AML-193 (cell line): Measurements from ENCODE around the gene IGHMBP2.

Experiments
- DNase-seq, 2 experiments: peaks; one replicate each; lab custom pipeline; 2025; lab: John Stamatoyannopoulos, UW

The IGHMBP2 gene

GRCh38 chr11:68939583-68940555 is 36.2 kb downstream of the IGHMBP2 start:
- no peak for DNase-seq

- no peak for DNase-seq
Observed at GRCh38 chr11:68940651-68941323, 37.1 kb downstream of the IGHMBP2 start.

- no peak for DNase-seq
Observed at GRCh38 chr11:68941324-68942094, 37.8 kb downstream of the IGHMBP2 start.

GRCh38 chr11:68942095-68942620 is 38.5 kb downstream of the IGHMBP2 start:
- no peak for DNase-seq

GRCh38 chr11:68942751-68943271 is 39.1 kb downstream of the IGHMBP2 start:
- DNase-seq, result no peak

GRCh38 chr11:68946416-68947090 is 42.9 kb downstream of the IGHMBP2 start:
- DNase-seq, result no peak

GRCh38 chr11:68947151-68947550 is 43.5 kb downstream of the IGHMBP2 start:
- no peak for DNase-seq

GRCh38 chr11:68948496-68948895 is 44.8 kb downstream of the IGHMBP2 start:
- no peak for DNase-seq

GRCh38 chr11:68948935-68949334 is 45.2 kb downstream of the IGHMBP2 start:
- DNase-seq, result no peak

GRCh38 chr11:68950270-68950669 is 46.6 kb downstream of the IGHMBP2 start:
- DNase-seq, result peak; percentile 18 to 24

- DNase-seq, result no peak
Observed at GRCh38 chr11:68950762-68951161, 47.1 kb downstream of the IGHMBP2 start.

GRCh38 chr11:68954836-68955606 is 51.3 kb downstream of the IGHMBP2 start:
- no peak for DNase-seq

GRCh38 chr11:68955607-68955958 is 51.9 kb downstream of the IGHMBP2 start:
- DNase-seq, result no peak

GRCh38 chr11:68956142-68956541 is 52.5 kb downstream of the IGHMBP2 start:
- no peak for DNase-seq

- DNase-seq, result no peak
Observed at GRCh38 chr11:68956547-68957254, 53.0 kb downstream of the IGHMBP2 start.

GRCh38 chr11:68958211-68958610 is 54.5 kb downstream of the IGHMBP2 start:
- DNase-seq, result no peak

GRCh38 chr11:68959465-68960293 is 56.0 kb downstream of the IGHMBP2 start:
- DNase-seq, result no peak

- DNase-seq, result no peak
Observed at GRCh38 chr11:68960294-68961071, 56.8 kb downstream of the IGHMBP2 start.
